DND-41 (cell line): ENCODE measurements around the gene CACTIN.

ENCODE experiments used
- EZH2 ChIP-seq: IDR thresholded peaks from 3 replicates; pipeline ENCODE4 v1.6.1; 2012; ENCODE audit warnings: borderline replicate concordance, low read depth, mild to moderate bottlenecking, moderate library complexity, low read length, inconsistent platforms; ENCODE audit not compliant: severe bottlenecking
- TF ChIP-seq, protein P1 (sequence below): IDR thresholded peaks from 2 replicates; pipeline ENCODE4 v1.5.1; 2012; ENCODE audit warnings: borderline replicate concordance, low read length, moderate library complexity, mild to moderate bottlenecking; ENCODE audit not compliant: poor library complexity, severe bottlenecking; ENCODE audit errors: extremely low read depth

DNA sequence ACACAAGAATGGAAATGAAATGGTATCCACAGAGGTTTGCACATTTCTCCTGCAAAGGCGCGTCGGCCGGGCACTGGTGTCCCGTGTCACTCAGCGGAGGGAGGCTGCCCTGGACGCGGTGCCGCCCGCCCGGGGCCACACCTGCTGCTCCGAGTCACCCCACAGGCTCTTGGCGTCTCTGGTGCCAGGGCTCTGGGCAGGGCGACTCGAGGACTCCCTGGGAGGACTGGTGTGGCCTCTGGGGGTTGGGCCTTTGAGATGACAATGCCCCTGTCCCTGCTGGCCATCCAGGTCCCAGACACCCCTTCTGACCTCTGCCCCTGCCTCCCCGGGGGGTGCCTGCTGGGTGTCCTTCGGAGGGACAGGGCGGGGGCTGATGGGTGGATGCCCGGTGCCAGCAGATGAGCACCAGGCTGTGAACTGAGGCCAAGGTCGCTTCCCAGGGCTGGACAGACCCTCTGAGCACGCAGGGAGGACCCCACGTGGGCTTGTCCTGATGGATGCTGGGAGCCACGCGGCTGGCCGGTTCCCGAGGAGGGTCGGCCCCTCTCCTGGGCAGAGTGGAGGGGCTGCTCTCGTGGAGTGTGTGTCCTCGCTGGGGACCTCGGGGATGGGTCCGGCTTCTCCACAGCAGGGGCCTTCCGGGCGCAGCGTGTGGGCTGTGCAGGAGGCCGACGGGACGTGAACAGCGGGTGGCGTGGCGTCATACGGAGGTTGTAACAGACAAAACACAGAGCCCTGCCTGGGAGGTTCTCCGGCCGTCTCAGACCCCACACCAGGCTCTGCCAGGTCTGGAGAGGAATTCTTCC lies 4.7 kb upstream of the CACTIN start:
- TF ChIP-seq, protein P1, sequence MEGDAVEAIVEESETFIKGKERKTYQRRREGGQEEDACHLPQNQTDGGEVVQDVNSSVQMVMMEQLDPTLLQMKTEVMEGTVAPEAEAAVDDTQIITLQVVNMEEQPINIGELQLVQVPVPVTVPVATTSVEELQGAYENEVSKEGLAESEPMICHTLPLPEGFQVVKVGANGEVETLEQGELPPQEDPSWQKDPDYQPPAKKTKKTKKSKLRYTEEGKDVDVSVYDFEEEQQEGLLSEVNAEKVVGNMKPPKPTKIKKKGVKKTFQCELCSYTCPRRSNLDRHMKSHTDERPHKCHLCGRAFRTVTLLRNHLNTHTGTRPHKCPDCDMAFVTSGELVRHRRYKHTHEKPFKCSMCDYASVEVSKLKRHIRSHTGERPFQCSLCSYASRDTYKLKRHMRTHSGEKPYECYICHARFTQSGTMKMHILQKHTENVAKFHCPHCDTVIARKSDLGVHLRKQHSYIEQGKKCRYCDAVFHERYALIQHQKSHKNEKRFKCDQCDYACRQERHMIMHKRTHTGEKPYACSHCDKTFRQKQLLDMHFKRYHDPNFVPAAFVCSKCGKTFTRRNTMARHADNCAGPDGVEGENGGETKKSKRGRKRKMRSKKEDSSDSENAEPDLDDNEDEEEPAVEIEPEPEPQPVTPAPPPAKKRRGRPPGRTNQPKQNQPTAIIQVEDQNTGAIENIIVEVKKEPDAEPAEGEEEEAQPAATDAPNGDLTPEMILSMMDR: no peak
- TF ChIP-seq EZH2: no peak
